PC-9 (cell line): ENCODE measurements around the gene CRTC1. TPM values are rescaled to one million over a fixed set of nuclear protein-coding genes. Genes with fewer than 3 reads are reported as not detected.
"Not testable (repeated sequence)": the region's sequence is repeated elsewhere in the genome, so short reads cannot be mapped to it uniquely, and the experiment has no call there.

Experiments used
- BruUV-seq: library from RNA; stranded (reverse); fragments of 400-500 nt; replicated peaks from 2 replicates; lab custom pipeline; 2021; lab: Mats Ljungman, UMichigan
- CTCF ChIA-PET: fragments of 300-600 bp; sonication (Branson Sonifier 250); formaldehyde crosslinking; loops from one replicate; lab custom pipeline; 2022; ENCODE audit warnings: antibody characterized with exemption; lab: Charles Lee
- POLR2A ChIA-PET: fragments of 300-600 bp; sonication (Branson Sonifier 250); formaldehyde crosslinking; loops from one replicate; lab custom pipeline; 2022; ENCODE audit warnings: antibody characterized with exemption; ENCODE audit not compliant: unreplicated experiment; lab: Charles Lee
- DNase-seq, 2 experiments: peaks; one replicate each; pipeline versions ENCODE4 v3.0.0 to v3.0.0-alpha.2; 2015 to 2022; ENCODE audit warnings: mixed read lengths in 1 of 2
- H2AFZ ChIP-seq: fragments of 200-600 bp; sonication (generic); 2 replicates; pipeline ENCODE4 v1.8.1; 2017; ENCODE audit warnings: antibody characterized with exemption
- H3F3A ChIP-seq: fragments of 200-600 bp; sonication (generic); 2 replicates; pipeline ENCODE4 v1.8.1; 2017; ENCODE audit warnings: antibody characterized with exemption, mild to moderate bottlenecking, low read depth; ENCODE audit not compliant: insufficient read depth
- H3K27ac ChIP-seq: fragments of 200-600 bp; sonication (generic); 2 replicates; pipeline ENCODE4 v1.6.1; 2016; ENCODE audit warnings: mixed run types
- H3K27me3 ChIP-seq: fragments of 200-600 bp; sonication (generic); 2 replicates; pipeline ENCODE4 v1.6.1; 2016; ENCODE audit warnings: low read depth, mixed run types; ENCODE audit not compliant: insufficient read depth
- H3K36me3 ChIP-seq: fragments of 200-600 bp; sonication (generic); 2 replicates; pipeline ENCODE4 v1.6.1; 2016; ENCODE audit warnings: low read depth, mixed run types
- H3K4me1 ChIP-seq: fragments of 200-600 bp; sonication (generic); replicated peaks from 2 replicates; pipeline ENCODE4 v1.6.1; 2016; ENCODE audit warnings: mixed run types; ENCODE audit not compliant: insufficient read depth
- H3K4me2 ChIP-seq: fragments of 200-600 bp; sonication (generic); 2 replicates; pipeline ENCODE4 v1.6.1; 2017; ENCODE audit warnings: mixed run types
- H3K4me3 ChIP-seq: fragments of 200-600 bp; sonication (generic); 2 replicates; pipeline ENCODE4 v1.6.1; 2016; ENCODE audit warnings: mixed run types
- H3K79me2 ChIP-seq: fragments of 200-600 bp; sonication (generic); 2 replicates; pipeline ENCODE4 v1.6.1; 2017; ENCODE audit warnings: low read depth, mixed run types
- H3K9me2 ChIP-seq: fragments of 200-600 bp; sonication (generic); 2 replicates; pipeline ENCODE4 v1.8.1; 2017; ENCODE audit warnings: mild to moderate bottlenecking; ENCODE audit not compliant: insufficient read depth
- H3K9me3 ChIP-seq: fragments of 200-600 bp; sonication (generic); 2 replicates; pipeline ENCODE4 v1.8.1; 2016; ENCODE audit warnings: low read depth; ENCODE audit not compliant: insufficient read depth
- H4K20me1 ChIP-seq: fragments of 200-600 bp; sonication (generic); 2 replicates; pipeline ENCODE4 v1.8.1; 2017; ENCODE audit not compliant: insufficient read depth
- EZH2 ChIP-seq: fragments of 200-600 bp; sonication (generic); IDR thresholded peaks from 2 replicates; pipeline ENCODE4 v1.8.0; 2017; ENCODE audit warnings: antibody characterized with exemption, low read depth
- intact Hi-C: fragments of 100-400 bp; cut with micrococcal nuclease; formaldehyde crosslinking; loops from one replicate; pipeline ENCODE4 v1.10.0; 2022; ENCODE audit not compliant: unreplicated experiment
- total RNA-seq: library from RNA; stranded (reverse); gene quantifications from 2 replicates; pipeline ENCODE4 v1.2.3, GENCODE V29; 2021
- TF ChIP-seq, protein P1 (sequence below): fragments of 200-600 bp; sonication (generic); conservative IDR thresholded peaks from 2 replicates; pipeline ENCODE4 v1.6.1; 2017; ENCODE audit warnings: mixed run types, antibody characterized with exemption, mild to moderate bottlenecking, moderate library complexity

Gene CRTC1
- total RNA-seq, 1 experiment from 2014 or later, result 16.6 TPM

DNA sequence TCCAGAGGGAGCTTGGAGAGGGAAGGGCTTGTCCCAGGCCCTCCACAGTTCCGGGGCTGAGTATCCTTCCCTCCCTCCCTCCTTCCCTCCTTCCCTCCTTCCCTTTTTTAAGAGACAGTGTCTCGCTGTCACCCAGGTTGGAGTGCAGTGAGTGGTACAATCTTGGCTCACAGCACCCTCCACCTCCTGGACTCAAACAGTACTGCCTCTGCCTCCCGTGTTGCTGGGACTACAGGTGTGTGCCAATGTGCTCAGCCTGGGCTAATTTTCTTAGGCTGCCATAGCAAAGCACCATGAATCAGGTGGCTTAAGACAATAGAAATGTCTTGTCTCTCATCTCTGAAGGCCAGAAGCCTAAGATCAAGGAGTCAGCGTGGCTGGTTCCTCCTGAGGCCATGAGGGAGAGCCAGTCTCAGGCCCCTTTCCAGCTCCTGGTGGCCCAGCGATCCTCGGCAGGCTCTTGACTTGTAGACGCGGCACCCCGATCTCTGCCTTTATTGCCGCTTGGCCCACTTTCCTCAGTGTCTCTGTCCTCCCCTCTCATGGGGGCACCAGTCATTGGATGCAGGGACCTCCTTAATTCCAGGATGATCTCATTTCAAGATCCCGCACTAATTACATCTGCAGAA, 47.5 kb downstream of the CRTC1 start:
- Histone ChIP-seq H3K9me3 (no peaks in the 10 kb centered on the region), H3K4me3 (no peak overlapping the region), H3K27ac (no peak overlapping the region), H3K9me2 (no peaks in the 10 kb centered on the region), H3K36me3 (no peaks in the 10 kb centered on the region), H3K4me2 (no peak overlapping the region), H3F3A (no peaks in the 10 kb centered on the region), H3K79me2 (no peaks in the 10 kb centered on the region), H3K27me3 (no peaks in the 10 kb centered on the region), H2AFZ (no peak overlapping the region), H4K20me1 (no peaks in the 10 kb centered on the region), H3K4me1 (no peaks in the 10 kb centered on the region)
- no peak for DNase-seq
- ChIA-PET POLR2A (no interaction called here), CTCF (no interaction called here)
- intact Hi-C loops, result no loop called here
- no peak for TF ChIP-seq EZH2
- TF ChIP-seq, protein P1, sequence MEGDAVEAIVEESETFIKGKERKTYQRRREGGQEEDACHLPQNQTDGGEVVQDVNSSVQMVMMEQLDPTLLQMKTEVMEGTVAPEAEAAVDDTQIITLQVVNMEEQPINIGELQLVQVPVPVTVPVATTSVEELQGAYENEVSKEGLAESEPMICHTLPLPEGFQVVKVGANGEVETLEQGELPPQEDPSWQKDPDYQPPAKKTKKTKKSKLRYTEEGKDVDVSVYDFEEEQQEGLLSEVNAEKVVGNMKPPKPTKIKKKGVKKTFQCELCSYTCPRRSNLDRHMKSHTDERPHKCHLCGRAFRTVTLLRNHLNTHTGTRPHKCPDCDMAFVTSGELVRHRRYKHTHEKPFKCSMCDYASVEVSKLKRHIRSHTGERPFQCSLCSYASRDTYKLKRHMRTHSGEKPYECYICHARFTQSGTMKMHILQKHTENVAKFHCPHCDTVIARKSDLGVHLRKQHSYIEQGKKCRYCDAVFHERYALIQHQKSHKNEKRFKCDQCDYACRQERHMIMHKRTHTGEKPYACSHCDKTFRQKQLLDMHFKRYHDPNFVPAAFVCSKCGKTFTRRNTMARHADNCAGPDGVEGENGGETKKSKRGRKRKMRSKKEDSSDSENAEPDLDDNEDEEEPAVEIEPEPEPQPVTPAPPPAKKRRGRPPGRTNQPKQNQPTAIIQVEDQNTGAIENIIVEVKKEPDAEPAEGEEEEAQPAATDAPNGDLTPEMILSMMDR, result no peak
- BruUV-seq, result no TSS peak

DNA sequence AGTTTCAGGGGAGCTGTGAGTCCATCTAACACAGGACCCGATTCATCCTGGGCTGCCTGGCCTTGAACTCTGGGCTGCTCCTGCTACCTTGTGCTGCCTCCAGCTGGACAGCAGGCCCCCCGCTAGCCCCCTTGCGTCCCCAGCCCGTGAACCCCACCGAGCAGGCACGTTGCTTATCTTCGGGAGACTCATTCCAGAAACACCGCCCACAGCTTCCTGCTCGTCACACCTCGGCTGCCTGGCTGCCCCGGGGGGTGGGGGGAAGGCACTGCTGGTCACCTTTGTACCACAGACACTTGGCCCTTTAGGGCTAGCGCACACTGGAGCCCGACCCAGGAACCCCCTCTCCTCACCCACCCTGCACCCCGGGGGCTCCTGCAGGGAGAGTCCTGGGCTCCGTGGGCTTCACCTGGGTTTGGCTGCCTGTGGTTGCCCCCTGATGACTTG, 48.1 kb downstream of the CRTC1 start:
- CTCF ChIA-PET, result no interaction called here
- Histone ChIP-seq H3K4me3 (no peak overlapping the region), H2AFZ (no peak overlapping the region), H3F3A (no peaks in the 10 kb centered on the region), H3K9me3 (no peaks in the 10 kb centered on the region), H3K4me2 (no peak overlapping the region), H4K20me1 (no peaks in the 10 kb centered on the region), H3K79me2 (no peaks in the 10 kb centered on the region), H3K27me3 (no peaks in the 10 kb centered on the region), H3K9me2 (no peaks in the 10 kb centered on the region), H3K4me1 (no peaks in the 10 kb centered on the region), H3K27ac (no peak overlapping the region), H3K36me3 (no peaks in the 10 kb centered on the region)
- TF ChIP-seq, protein P1, result no peak
- TF ChIP-seq EZH2, result no peak
- DNase-seq, result no peak
- POLR2A ChIA-PET, result no interaction called here
- BruUV-seq, result no TSS peak
- intact Hi-C loops, result no loop called here

DNA sequence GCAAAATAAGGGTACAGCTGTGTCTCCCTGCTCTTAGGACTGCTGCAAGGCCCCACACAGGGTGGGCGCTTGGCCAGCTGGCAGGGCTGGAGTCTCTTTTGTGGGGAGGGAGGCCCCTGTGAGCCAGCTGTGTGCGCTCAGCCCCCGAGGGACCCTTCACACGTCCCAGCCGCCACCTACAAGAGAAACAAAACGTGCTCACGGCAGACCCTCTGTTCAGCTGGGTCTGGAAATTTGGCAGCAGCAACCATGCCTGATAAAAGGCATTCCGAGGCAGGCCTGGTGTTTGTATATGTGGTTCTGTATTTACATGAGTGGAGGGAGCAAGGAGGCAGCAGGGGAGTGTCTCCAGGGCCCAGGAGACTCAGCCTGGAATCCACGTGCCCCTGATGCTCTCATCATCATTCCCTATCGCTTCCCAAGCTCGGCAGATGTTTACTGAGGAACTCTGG, 49.7 kb downstream of the CRTC1 start:
- no peaks in the 10 kb centered on the region for H3K79me2 ChIP-seq
- H3K9me3 ChIP-seq, result no peaks in the 10 kb centered on the region
- CTCF ChIA-PET, result no interaction called here
- no peaks in the 10 kb centered on the region for H3K27me3 ChIP-seq
- no peak overlapping the region for H3K4me2 ChIP-seq
- H3F3A ChIP-seq, result no peaks in the 10 kb centered on the region
- H3K36me3 ChIP-seq, result no peaks in the 10 kb centered on the region
- intact Hi-C loops, result no loop called here
- POLR2A ChIA-PET, result no interaction called here
- no peak for DNase-seq
- no peak overlapping the region for H2AFZ ChIP-seq
- TF ChIP-seq EZH2, result no peak
- TF ChIP-seq, protein P1, result no peak
- no peaks in the 10 kb centered on the region for H3K9me2 ChIP-seq
- no peak overlapping the region for H3K27ac ChIP-seq
- no peaks in the 10 kb centered on the region for H3K4me1 ChIP-seq
- no peaks in the 10 kb centered on the region for H4K20me1 ChIP-seq
- BruUV-seq, result no TSS peak
- H3K4me3 ChIP-seq, result no peak overlapping the region

DNA sequence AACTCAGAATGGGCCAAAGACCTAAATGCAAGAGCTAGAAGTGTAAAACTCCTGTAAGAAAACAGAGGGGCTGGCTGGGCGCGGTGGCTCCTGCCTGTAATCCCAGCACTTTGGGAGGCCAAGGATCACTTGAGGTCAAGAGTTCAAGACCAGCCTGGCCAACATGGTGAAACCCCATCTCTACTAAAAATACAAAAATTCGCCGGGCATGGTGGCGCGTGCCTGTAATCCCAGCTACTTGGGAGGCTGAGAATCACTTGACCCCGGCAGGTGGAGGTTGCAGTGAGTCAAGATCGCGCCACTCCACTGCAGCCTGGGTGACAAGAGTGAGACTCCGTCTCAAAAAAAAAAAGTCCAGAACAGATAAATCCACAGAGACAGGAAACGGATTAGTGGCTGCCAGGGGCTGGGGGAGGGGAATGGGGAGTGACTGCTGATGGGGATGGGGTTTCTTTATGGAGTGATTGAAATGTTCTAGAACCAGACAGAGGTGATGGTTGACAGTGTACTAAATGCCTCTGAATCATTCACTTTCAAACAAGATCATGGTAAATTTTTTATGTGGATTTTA, 50.4 kb downstream of the CRTC1 start:
- H2AFZ ChIP-seq, H3K4me1 ChIP-seq, H3K9me3 ChIP-seq, H4K20me1 ChIP-seq, H3K79me2 ChIP-seq, CTCF ChIA-PET, H3K4me2 ChIP-seq, intact Hi-C loops, H3F3A ChIP-seq, H3K4me3 ChIP-seq, H3K9me2 ChIP-seq, H3K27me3 ChIP-seq, H3K27ac ChIP-seq, H3K36me3 ChIP-seq, BruUV-seq, DNase-seq: not testable (repeated sequence)
- POLR2A ChIA-PET, result interaction anchor here (0.6 kb wide), 1 partner anchor 29 kb away, joined by 3 read pairs; no protein-coding TSS in a partner anchor
